Heart left ventricle (tissue), 13 donors: Measurements from ENCODE around the gene CENPM.

Source experiments
- POLR2A ChIP-seq, 2 donors: fragments of 450-650 bp; IDR thresholded peaks; one replicate each; pipeline ENCODE4 v1.6.1; 2017; ENCODE audit warnings: antibody characterized with exemption in 2 of 2, mild to moderate bottlenecking in 2 of 2, moderate library complexity in 2 of 2
- TF ChIP-seq, protein P1 (sequence below), 12 donors: fragments of 200-600 bp; sonication (generic) in 4 of 12; IDR thresholded peaks; one replicate each; pipeline versions ENCODE4 v1.5.0 to v1.8.0; 2018 to 2022; ENCODE audit warnings: antibody characterized with exemption in 12 of 12, mild to moderate bottlenecking in 5 of 12
- donor health status: ischemic (EF 13 %, LVEDD 7.1; RV severe dilation, severe dysfunction).
- donor health status: DM: no; HTN: yes; CAD: no.
- donor health status: DM: no; HTN: no; CAD: no.
- donor health status: ischemic (EF 25% LVEDD 6.9; RV normal size, moderate dysfunction).
- donor health status: ischemic (EF 25% LVEDD 5.7; RV mildly dilated, moderate dysfunction).
- donor health status: ischemic (EF 35%, LVEDD 5.7; RV mildly dilated, moderate dysfunction).
- donor health status: nonischemic (EF 11% LVEDD 7.7; RV severe dilation, severe dysfunction).
- donor health status: DM: yes; HTN: yes; CAD: no.
- donor health status: PGD.
- donor health status: ischemic (EF 29% LVEDD 5.4; RV normal size, mild dysfunction).
- donor health status: nonischemic (EF 23%, LVEDD 6.1; RV moderate dilation, normal function).

DNA sequence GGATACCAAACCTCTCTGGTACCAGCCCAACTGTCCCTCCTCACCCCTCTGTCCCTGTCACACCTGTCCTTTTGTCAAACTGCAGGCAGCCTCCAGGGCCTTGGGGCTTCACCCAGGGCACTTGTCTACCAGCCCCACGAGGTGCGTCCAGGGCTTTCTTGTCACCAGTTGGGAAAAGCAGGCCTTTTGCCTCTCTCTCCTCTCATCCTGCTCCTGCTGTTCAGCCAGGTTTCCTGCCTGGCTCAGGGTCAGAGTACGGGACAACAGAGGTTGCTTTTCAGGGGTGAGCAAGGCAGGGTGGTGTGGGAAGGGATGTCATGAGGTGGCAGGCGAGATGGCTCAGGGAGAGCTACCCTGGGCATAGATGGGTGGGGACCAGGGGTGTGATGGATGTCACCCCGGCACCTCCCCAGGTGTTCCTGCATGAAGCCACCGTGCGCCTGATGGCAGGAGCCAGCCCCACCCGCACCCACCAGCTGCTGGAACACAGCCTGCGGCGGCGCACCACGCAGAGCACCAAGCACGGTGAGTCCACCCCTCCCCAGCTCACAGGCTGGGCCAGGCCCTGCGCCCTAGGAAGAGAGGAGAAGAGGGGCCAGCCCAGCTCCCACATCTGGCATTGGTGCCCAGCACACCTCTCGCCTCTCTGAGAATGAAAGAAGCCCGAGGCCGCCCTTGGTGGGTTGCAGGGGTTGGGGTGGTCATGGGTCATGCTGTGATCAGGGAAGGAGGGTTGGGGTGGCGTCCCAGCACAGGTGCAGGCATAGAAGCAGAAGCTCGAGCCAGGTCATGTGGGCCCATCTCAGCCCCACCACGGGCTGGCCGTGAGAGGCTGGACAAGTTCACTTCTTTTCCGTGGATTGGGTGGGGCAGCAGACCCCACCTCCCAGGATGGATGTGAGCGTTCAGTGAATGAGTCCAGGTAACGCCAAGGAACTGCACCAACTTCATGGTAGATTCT, 42.2 kb downstream of the CENPM start:
- TF ChIP-seq, protein P1, sequence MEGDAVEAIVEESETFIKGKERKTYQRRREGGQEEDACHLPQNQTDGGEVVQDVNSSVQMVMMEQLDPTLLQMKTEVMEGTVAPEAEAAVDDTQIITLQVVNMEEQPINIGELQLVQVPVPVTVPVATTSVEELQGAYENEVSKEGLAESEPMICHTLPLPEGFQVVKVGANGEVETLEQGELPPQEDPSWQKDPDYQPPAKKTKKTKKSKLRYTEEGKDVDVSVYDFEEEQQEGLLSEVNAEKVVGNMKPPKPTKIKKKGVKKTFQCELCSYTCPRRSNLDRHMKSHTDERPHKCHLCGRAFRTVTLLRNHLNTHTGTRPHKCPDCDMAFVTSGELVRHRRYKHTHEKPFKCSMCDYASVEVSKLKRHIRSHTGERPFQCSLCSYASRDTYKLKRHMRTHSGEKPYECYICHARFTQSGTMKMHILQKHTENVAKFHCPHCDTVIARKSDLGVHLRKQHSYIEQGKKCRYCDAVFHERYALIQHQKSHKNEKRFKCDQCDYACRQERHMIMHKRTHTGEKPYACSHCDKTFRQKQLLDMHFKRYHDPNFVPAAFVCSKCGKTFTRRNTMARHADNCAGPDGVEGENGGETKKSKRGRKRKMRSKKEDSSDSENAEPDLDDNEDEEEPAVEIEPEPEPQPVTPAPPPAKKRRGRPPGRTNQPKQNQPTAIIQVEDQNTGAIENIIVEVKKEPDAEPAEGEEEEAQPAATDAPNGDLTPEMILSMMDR (IDR thresholded peaks at IDR 0.05), result no peak
- no peak for TF ChIP-seq POLR2A (IDR thresholded peaks at IDR 0.05)
